GM21529 (cell line): Measurements from ENCODE around the gene TTYH2.

Source experiments
- ATAC-seq: cut with Tn5 transposase; IDR thresholded peaks from one replicate; pipeline ENCODE4 v1.9.1; 2021; ENCODE audit not compliant: unreplicated experiment

The TTYH2 gene

GRCh38 chr17:74282587-74283370, 69.4 kb downstream of the TTYH2 start:
- ATAC-seq: no peak

- no peak for ATAC-seq
Observed at GRCh38 chr17:74283371-74283673, 70.0 kb downstream of the TTYH2 start.

- ATAC-seq: no peak
Observed at GRCh38 chr17:74287031-74287602, 73.7 kb downstream of the TTYH2 start.

DNA sequence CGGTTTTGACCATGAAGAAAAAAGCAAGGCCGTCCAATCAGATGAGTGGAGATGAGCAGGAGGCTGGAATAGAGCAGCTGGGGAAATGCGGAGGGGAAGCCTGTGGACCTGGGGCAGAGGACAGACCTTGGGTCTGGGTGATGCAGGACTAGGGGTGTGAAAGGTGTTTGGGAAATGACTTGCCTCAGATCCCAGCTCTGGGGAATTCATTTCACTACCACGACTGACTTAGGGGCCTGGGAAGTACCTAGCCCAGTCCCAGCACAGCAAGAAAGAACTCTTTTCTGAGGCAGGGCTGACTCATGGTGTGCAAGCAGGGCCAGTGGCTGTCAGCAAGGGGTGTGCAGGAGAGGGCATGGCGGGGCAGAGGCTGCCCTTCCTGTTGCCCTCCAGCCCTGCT, 75.4 kb downstream of the TTYH2 start:
- ATAC-seq: no peak

GRCh38 chr17:74289688-74290087, 76.3 kb downstream of the TTYH2 start:
- no peak for ATAC-seq

GRCh38 chr17:74290340-74290739, 77.0 kb downstream of the TTYH2 start:
- ATAC-seq: no peak

- no peak for ATAC-seq
Observed at GRCh38 chr17:74292495-74292894, 79.1 kb downstream of the TTYH2 start.

DNA sequence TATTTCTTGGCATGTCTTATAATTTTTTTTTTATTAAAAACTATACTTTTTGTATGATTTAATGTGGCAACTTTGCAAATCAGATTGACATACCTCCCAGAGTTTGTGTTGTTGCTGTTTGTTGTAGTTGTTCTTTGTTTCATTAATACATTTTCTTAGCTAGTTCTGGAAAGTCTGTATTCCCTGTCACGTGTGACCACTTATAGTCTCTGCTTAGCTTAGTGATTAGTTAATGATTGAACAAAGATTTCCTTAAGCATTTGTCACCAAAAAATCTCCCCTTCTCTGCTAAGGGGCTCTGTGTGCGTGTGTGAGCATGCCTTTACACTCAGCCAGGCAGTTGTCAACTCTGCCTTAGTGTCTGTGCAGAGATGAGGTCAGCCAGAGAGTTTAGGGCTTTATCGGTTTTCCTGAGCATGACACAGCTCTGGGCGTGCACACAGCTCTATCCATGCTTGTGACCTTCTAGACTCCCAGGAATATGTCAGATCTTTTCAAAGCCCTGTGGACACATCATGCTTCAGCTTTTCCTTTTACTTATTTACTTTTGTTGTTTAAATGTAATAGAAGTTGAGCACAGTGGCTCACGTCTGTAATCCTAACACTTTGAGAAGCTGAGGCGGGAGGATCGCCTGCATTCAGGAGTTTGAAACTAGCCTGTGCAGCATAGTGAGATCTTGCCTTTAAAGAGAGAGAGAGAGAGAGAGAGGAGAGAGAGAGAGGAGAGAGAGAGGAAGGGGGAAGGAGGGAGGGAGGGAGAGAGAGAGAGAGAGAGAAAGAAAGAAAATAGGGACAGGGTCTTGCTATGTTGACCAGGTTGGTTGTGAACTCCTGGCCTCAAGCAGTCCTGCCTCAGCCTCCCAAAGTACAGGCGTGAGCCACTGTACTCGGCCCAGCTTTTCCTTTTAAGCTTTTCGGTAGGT, 82.5 kb downstream of the TTYH2 start:
- no peak for ATAC-seq

DNA sequence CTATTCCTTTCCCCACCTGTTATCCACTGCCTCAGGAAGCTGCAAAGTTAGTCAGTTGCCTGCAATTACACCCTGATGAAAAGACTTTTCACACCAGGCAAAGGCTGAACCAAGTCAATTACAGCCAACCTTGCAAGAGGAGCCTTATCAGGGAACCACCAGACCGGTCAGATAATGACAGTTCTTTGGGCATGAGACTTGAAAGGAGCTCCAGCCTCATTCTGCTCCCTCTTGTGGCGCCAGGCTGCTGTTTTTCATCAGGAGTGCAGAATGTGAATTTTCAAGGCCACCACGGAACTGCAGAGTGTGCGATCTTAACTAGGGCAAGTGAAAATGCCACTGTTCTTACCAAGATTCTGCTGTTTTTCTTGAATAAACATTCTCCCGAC, 83.2 kb downstream of the TTYH2 start:
- no peak for ATAC-seq

- no peak for ATAC-seq
Observed at GRCh38 chr17:74297941-74298340, 84.6 kb downstream of the TTYH2 start.

GRCh38 chr17:74298778-74299177, 85.4 kb downstream of the TTYH2 start:
- no peak for ATAC-seq

DNA sequence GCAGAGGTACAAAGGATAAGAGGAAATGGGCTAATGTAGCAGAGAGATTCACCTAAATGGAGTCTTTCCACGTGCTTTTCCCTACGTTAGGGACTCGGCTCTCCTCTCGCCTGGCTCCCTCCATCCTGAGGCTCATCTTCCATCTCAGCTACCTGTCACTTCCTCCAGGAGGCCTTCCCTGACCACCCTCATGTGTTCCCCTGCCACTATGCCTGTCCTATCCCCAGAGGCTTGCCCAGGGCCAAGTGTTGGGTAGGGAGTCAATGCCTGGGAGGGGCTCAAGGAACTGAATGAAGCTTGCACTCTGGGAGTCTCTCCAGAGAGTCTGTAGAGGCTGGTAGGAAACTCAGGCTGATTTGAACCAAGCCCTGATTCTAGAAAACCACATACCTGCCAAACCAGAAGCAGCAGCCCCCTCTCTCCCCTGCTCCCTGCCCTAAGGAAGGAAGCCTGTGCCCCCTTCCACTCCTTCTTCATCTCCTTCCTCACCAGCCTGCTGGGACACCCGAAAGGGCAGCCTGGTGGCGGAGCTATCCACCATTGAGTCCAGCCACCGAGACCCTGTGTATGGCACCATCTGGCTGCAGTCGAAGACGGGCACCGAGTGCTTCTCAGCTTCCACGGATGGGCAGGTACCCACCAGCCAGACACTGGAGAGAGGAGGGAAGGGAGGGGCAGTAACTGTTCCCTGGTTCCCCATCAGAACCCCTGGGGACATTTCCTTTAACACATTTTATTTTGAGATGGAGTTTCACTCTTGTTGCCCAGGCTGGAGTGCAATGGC, 86.0 kb downstream of the TTYH2 start:
- ATAC-seq: no peak

DNA sequence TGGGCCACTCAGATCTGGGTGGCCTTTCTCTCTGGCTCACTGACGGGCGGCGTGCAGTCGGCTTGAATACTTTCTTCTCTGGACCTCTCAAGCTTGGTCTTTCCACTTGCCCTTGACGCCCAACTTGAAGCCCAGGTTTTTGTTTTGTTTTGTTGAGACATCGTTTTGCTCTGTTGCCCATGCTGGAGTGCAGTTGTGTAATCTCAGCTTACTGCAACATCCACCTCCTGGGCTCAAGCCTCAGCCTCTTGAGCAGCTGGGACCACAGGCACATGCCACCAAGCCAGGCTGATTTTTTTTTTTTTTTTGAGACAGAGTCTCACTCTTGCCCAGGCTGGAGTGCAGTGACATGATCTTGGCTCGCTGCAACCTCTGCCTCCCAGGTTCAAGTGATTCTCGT, 89.9 kb downstream of the TTYH2 start:
- no peak for ATAC-seq

- ATAC-seq: no peak
Observed at GRCh38 chr17:74304184-74304583, 90.8 kb downstream of the TTYH2 start.

DNA sequence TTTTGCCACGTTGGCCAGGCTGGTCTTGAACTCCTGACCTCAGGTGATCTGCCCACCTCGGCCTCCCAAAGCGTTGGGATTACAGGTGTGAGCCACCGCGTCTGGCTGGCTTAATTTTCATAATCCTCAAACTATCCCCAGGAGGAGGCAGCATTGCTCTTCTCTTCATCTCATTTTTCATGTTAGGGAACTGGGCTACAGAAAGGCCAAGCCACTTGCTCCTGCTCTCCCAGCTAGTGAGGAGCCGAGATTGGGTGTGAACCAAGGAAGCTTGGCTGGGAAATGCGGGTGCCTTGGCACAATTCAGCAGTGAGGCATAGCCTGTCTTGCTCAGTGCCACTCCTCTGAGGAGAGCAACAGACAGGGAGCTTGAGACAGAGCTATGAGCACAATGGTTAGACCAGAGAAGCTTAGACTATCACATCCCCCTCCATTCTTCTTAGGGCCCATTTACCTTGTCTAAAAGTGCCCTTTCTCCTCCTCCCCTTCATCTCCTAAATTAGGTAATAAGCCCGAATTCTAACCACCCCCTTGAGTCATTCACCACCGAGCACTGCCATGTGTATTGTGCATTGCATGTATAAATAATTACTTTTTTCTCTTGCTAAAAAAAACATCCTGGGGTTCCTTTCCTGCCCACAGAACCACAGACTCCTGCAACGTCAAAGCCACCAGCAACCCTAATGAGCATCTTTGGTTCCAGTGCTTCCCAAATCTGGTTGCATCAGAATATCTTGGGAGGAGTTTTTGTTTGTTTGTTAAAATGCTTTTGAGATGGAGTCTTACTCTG, 92.7 kb downstream of the TTYH2 start:
- ATAC-seq: no peak

DNA sequence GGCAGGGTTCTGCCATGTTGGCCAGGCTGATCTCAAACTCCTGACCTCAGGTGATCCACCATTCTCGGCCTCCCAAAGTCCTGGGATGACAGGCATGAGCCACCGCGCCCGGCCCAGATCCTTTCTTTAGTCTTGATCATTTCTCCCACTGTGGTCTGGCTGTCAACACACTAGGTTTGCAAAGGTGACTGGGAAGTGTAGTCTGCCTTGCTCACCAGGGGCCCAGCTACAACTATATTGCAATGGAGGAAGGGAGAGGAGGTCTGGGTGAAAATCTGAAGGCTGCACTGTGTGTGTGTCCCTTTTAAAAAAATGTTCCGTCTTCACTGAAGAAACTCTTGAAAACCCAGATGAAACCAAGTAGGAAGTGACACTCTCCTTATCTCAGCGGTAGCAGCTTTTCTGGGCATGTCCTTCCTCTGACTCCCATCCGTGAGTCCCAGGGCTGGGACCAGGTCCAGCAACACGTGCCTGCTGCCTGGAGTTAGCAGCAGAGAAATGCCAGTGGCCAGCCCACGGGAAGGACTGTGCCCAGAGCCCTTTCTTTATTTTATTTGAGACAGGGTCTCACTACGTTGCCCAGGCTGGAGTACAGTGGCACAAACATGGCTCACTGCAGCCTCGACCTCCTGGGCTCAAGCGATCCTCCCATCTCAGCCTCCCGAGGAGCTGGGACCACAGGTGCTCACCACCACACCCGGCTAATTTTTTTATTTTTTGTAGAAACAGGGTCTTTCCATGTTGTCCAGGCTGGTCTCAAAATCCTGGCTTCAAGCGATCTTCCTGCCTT, 94.8 kb downstream of the TTYH2 start:
- no peak for ATAC-seq

DNA sequence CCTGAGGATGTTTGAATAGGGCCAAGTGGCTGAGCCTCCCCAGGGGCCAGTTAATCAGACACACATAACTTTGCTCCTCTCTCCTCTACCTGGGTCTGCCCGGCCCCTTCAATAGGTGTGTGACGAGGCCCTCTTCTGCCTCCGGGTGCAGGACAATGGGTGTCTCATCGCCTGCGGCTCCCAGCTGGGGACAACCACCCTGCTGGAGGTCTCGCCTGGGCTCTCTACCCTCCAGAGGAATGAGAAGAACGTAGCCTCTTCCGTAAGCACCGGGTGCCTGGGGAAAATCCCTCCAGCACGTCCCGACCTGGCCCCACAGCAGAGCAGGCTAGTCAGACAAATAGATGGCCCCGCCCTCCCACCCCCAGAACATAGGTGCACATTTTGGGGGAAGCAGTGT, 96.5 kb downstream of the TTYH2 start:
- ATAC-seq: no peak
